Keratinocyte (primary cell): ENCODE results near the gene NEUROD1.

Source experiments
- EZH2 ChIP-seq: IDR thresholded peaks from one replicate; pipeline ENCODE4 v1.6.1; 2012; ENCODE audit warnings: inconsistent platforms, mild to moderate bottlenecking, low read length, moderate library complexity
- TF ChIP-seq, protein P1 (sequence below), 3 experiments: IDR thresholded peaks in 1 of 3; conservative IDR thresholded peaks in 1 of 3; optimal IDR thresholded peaks in 1 of 3; 2 replicates in 2 of 3; 3 replicates in 1 of 3; pipeline versions ENCODE3 to v1.5.1; 2011; ENCODE audit warnings: low read length in 3 of 3, mild to moderate bottlenecking in 3 of 3, moderate library complexity in 2 of 3, control low read depth in 1 of 3, inconsistent platforms in 1 of 3; ENCODE audit not compliant: insufficient read depth in 2 of 3; ENCODE audit errors: extremely low read depth in 1 of 3

DNA sequence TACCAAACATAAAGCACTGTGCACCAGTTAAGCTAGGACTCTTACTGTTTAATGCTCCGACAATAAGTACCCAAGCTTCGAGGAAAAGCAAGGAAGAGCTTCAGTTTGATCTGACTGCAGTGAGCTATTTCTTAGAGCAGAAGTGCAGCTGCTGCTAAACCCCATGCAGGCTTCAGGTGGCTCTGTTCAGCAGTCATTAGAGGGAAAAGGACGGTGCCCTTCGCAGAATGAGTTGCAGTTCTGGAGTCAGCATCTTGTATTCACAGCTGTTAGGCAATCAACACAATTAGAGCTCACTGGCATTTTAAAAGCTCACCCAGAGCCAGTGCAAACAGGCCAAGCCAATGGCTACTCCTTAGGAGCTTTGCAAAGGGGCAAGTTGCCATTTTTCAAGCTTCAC, 21.9 kb downstream of the NEUROD1 start:
- TF ChIP-seq, protein P1, sequence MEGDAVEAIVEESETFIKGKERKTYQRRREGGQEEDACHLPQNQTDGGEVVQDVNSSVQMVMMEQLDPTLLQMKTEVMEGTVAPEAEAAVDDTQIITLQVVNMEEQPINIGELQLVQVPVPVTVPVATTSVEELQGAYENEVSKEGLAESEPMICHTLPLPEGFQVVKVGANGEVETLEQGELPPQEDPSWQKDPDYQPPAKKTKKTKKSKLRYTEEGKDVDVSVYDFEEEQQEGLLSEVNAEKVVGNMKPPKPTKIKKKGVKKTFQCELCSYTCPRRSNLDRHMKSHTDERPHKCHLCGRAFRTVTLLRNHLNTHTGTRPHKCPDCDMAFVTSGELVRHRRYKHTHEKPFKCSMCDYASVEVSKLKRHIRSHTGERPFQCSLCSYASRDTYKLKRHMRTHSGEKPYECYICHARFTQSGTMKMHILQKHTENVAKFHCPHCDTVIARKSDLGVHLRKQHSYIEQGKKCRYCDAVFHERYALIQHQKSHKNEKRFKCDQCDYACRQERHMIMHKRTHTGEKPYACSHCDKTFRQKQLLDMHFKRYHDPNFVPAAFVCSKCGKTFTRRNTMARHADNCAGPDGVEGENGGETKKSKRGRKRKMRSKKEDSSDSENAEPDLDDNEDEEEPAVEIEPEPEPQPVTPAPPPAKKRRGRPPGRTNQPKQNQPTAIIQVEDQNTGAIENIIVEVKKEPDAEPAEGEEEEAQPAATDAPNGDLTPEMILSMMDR (optimal IDR thresholded peaks at IDR 0.05 in 1 of 3, IDR thresholded peaks at IDR 0.05 in 1 of 3, conservative IDR thresholded peaks at IDR 0.05 in 1 of 3; ENCODE audit: extremely low read depth in 1 of 3, insufficient read depth in 2 of 3, low read length in 3 of 3), result no peak
- no peak for TF ChIP-seq EZH2
